ENCODE measurements around the gene TMPRSS3.

Gene TMPRSS3

GRCh38 chr21:42373196-42373907 is 22.5 kb downstream of the TMPRSS3 start:
- Histone ChIP-seq H3K27me3 (ENCODE audit: control insufficient read depth, insufficient read depth, low read length) (peaks cover 5% of the 10 kb centered on the region; the same call in 1 of the 2 replicates), H3K4me1 (ENCODE audit: control insufficient read depth, insufficient read depth, low read length) (no peaks in the 10 kb centered on the region), H3K4me3 (ENCODE audit: low read depth, low read length) (no peak overlapping the region), H3K36me3 (ENCODE audit: control insufficient read depth, insufficient read depth, low read length) (no peaks in the 10 kb centered on the region), H3K9me3 (ENCODE audit: control insufficient read depth, insufficient read depth, low read length) (no peaks in the 10 kb centered on the region), H3K9ac (ENCODE audit: low read depth, low read length) (no peak overlapping the region), H3K27ac (ENCODE audit: low read depth, low read length) (no peak overlapping the region)

- Histone ChIP-seq H3K4me1 (ENCODE audit: control insufficient read depth, insufficient read depth, low read length) (no peaks in the 10 kb centered on the region), H3K27ac (ENCODE audit: low read depth, low read length) (no peak overlapping the region), H3K9me3 (ENCODE audit: control insufficient read depth, insufficient read depth, low read length) (no peaks in the 10 kb centered on the region), H3K27me3 (ENCODE audit: control insufficient read depth, insufficient read depth, low read length) (peaks cover 5% of the 10 kb centered on the region; the same call in 1 of the 2 replicates), H3K9ac (ENCODE audit: low read depth, low read length) (no peak overlapping the region), H3K4me3 (ENCODE audit: low read depth, low read length) (no peak overlapping the region), H3K36me3 (ENCODE audit: control insufficient read depth, insufficient read depth, low read length) (no peaks in the 10 kb centered on the region)
These were observed 24.8 kb downstream of the TMPRSS3 start for GRCh38 chr21:42370894-42371654.

DNA sequence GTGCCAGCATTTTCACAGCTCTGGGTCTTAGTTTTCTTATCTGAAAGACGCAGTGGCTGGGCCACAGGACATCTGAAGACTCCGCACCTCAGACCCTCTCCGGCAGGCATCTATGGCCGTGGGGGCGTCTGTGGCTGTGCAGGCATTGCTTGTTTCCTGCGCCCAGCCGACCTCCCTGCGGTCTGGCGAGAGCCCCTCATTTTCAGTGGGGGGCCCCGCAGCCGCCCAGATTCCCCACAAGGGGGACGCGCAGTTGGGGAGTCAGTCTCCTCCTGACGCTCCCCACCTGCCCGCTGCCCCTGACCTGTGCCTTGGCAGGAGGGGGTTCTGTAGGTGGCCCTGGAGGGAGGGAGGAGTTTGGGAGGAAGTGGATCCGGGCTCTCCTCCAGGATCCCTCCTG is 26.0 kb downstream of the TMPRSS3 start:
- no peaks in the 10 kb centered on the region for H3K4me1 ChIP-seq (ENCODE audit: control insufficient read depth, insufficient read depth, low read length)
- no peak overlapping the region for H3K9ac ChIP-seq (ENCODE audit: low read depth, low read length)
- peaks cover 5% of the 10 kb centered on the region; the same call in 1 of the 2 replicates for H3K27me3 ChIP-seq (ENCODE audit: control insufficient read depth, insufficient read depth, low read length)
- no peak overlapping the region for H3K4me3 ChIP-seq (ENCODE audit: low read depth, low read length)
- H3K36me3 ChIP-seq (ENCODE audit: control insufficient read depth, insufficient read depth, low read length): no peaks in the 10 kb centered on the region
- H3K27ac ChIP-seq (ENCODE audit: low read depth, low read length): no peak overlapping the region
- H3K9me3 ChIP-seq (ENCODE audit: control insufficient read depth, insufficient read depth, low read length): no peaks in the 10 kb centered on the region

- no peak overlapping the region for H3K4me3 ChIP-seq (ENCODE audit: low read depth, low read length)
- H3K27ac ChIP-seq (ENCODE audit: low read depth, low read length): no peak overlapping the region
- no peak overlapping the region for H3K9ac ChIP-seq (ENCODE audit: low read depth, low read length)
- H3K9me3 ChIP-seq (ENCODE audit: control insufficient read depth, insufficient read depth, low read length): no peaks in the 10 kb centered on the region
- H3K36me3 ChIP-seq (ENCODE audit: control insufficient read depth, insufficient read depth, low read length): no peaks in the 10 kb centered on the region
- no peaks in the 10 kb centered on the region for H3K4me1 ChIP-seq (ENCODE audit: control insufficient read depth, insufficient read depth, low read length)
- H3K27me3 ChIP-seq (ENCODE audit: control insufficient read depth, insufficient read depth, low read length): no peaks in the 10 kb centered on the region
These were observed 28.3 kb downstream of the TMPRSS3 start for GRCh38 chr21:42367367-42368165.

GRCh38 chr21:42366292-42367010 is 29.4 kb downstream of the TMPRSS3 start, which contains the start of gene TFF1:
Gene TFF1, minus strand, starts transcription at chr21:42366535. Its CDS starts 40 bp downstream, at chr21:42366495.
- no peak within 1 kb of the TSS for H3K27ac ChIP-seq (ENCODE audit: low read depth, low read length)
- H3K4me1 ChIP-seq (ENCODE audit: control insufficient read depth, insufficient read depth, low read length): no peaks in the 10 kb centered on the region
- H3K27me3 ChIP-seq (ENCODE audit: control insufficient read depth, insufficient read depth, low read length): no peaks in the 10 kb centered on the region
- H3K4me3 ChIP-seq (ENCODE audit: low read depth, low read length): no peak within 1 kb of the TSS
- no peaks in the 10 kb centered on the region for H3K9me3 ChIP-seq (ENCODE audit: control insufficient read depth, insufficient read depth, low read length)
- no peak within 1 kb of the TSS for H3K9ac ChIP-seq (ENCODE audit: low read depth, low read length)
- H3K36me3 ChIP-seq (ENCODE audit: control insufficient read depth, insufficient read depth, low read length): no peaks in the 10 kb centered on the region

DNA sequence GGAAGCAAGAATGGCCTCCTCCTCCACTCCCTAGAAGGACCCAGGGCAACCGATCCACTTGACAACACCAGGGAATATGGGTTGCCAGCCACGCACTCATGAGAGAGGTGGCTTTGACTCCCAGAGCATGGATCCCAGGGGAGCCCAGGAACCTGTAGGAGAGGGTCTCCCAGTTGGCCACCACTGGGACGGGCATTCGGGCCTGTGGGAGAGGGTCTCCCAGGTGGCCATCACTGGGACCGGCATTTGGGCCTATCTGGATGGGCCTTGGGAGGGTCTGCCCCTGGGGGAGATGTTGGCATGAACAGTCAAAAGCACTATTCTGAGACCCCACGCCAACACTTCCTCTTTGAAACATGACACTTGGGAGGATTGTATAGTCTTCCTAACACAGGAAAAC is 30.1 kb downstream of the TMPRSS3 start:
- Histone ChIP-seq H3K27ac (ENCODE audit: low read depth, low read length) (no peak overlapping the region), H3K4me3 (ENCODE audit: low read depth, low read length) (no peak overlapping the region), H3K27me3 (ENCODE audit: control insufficient read depth, insufficient read depth, low read length) (no peaks in the 10 kb centered on the region), H3K36me3 (ENCODE audit: control insufficient read depth, insufficient read depth, low read length) (no peaks in the 10 kb centered on the region), H3K9me3 (ENCODE audit: control insufficient read depth, insufficient read depth, low read length) (no peaks in the 10 kb centered on the region), H3K4me1 (ENCODE audit: control insufficient read depth, insufficient read depth, low read length) (no peaks in the 10 kb centered on the region), H3K9ac (ENCODE audit: low read depth, low read length) (no peak overlapping the region)

DNA sequence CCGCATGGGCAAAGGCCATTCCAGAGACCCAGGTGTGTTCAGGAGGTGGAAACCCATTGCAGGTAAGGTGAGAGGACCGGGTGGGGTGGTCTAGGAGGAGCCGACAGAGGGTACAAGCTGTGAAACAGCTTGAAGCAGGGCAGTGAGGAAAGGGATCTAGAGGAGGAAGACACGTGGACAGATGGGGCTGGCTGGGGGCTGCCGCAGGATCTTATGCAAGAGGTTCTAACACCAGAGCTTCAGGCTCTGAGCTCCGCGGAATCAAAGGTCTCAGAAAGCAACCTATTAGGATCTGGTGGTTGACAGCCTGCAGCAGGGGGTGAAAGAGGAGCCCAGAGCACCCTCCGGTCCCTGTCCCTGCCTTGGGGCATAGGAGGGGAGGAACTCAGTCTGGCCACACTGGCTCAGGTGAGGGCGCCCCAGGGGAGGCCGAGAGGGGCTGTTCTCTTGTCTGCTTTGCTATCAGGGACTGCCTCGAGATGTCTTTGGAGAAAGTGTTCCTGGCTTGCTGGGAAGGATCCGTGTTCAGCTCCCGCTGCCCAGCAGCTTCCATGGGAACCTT is 31.5 kb downstream of the TMPRSS3 start:
- Histone ChIP-seq H3K27me3 (ENCODE audit: control insufficient read depth, insufficient read depth, low read length) (no peaks in the 10 kb centered on the region), H3K4me3 (ENCODE audit: low read depth, low read length) (no peak overlapping the region), H3K9me3 (ENCODE audit: control insufficient read depth, insufficient read depth, low read length) (peaks cover 7% of the 10 kb centered on the region; the same call in 1 of the 2 replicates), H3K9ac (ENCODE audit: low read depth, low read length) (no peak overlapping the region), H3K27ac (ENCODE audit: low read depth, low read length) (no peak overlapping the region), H3K36me3 (ENCODE audit: control insufficient read depth, insufficient read depth, low read length) (no peaks in the 10 kb centered on the region), H3K4me1 (ENCODE audit: control insufficient read depth, insufficient read depth, low read length) (no peaks in the 10 kb centered on the region)

DNA sequence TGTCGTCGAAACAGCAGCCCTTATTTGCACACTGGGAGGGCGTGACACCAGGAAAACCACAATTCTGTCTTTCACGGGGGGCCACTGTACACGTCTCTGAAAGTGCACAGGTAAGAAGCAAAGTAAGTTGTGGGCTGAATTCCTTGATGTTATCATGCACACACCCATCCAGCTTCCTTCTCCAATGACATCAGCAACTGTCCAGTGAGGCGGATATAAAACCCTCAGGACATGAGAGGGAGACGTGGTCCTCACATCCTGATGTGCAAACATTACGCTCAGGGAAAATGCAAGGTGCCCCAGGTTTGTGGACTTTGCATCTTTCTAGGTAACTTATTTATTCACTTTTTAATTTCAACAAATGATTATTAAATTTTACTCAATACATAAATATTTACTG is 32.5 kb downstream of the TMPRSS3 start:
- Histone ChIP-seq H3K4me3 (ENCODE audit: low read depth, low read length) (no peak overlapping the region), H3K4me1 (ENCODE audit: control insufficient read depth, insufficient read depth, low read length) (no peaks in the 10 kb centered on the region), H3K27me3 (ENCODE audit: control insufficient read depth, insufficient read depth, low read length) (no peaks in the 10 kb centered on the region), H3K9ac (ENCODE audit: low read depth, low read length) (no peak overlapping the region), H3K9me3 (ENCODE audit: control insufficient read depth, insufficient read depth, low read length) (peaks cover 7% of the 10 kb centered on the region; the same call in 1 of the 2 replicates), H3K36me3 (ENCODE audit: control insufficient read depth, insufficient read depth, low read length) (no peaks in the 10 kb centered on the region), H3K27ac (ENCODE audit: low read depth, low read length) (no peak overlapping the region)

GRCh38 chr21:42362700-42363099 is 33.2 kb downstream of the TMPRSS3 start:
- Histone ChIP-seq H3K4me1 (ENCODE audit: control insufficient read depth, insufficient read depth, low read length) (no peaks in the 10 kb centered on the region), H3K9me3 (ENCODE audit: control insufficient read depth, insufficient read depth, low read length) (peaks cover 7% of the 10 kb centered on the region; the same call in 1 of the 2 replicates), H3K27me3 (ENCODE audit: control insufficient read depth, insufficient read depth, low read length) (no peaks in the 10 kb centered on the region), H3K9ac (ENCODE audit: low read depth, low read length) (no peak overlapping the region), H3K36me3 (ENCODE audit: control insufficient read depth, insufficient read depth, low read length) (no peaks in the 10 kb centered on the region), H3K27ac (ENCODE audit: low read depth, low read length) (no peak overlapping the region), H3K4me3 (ENCODE audit: low read depth, low read length) (no peak overlapping the region)

- no peaks in the 10 kb centered on the region for H3K4me1 ChIP-seq (ENCODE audit: control insufficient read depth, insufficient read depth, low read length)
- no peaks in the 10 kb centered on the region for H3K27me3 ChIP-seq (ENCODE audit: control insufficient read depth, insufficient read depth, low read length)
- H3K27ac ChIP-seq (ENCODE audit: low read depth, low read length): no peak overlapping the region
- no peaks in the 10 kb centered on the region for H3K36me3 ChIP-seq (ENCODE audit: control insufficient read depth, insufficient read depth, low read length)
- no peak overlapping the region for H3K4me3 ChIP-seq (ENCODE audit: low read depth, low read length)
- H3K9ac ChIP-seq (ENCODE audit: low read depth, low read length): no peak overlapping the region
- H3K9me3 ChIP-seq (ENCODE audit: control insufficient read depth, insufficient read depth, low read length): peaks cover 7% of the 10 kb centered on the region; the same call in 1 of the 2 replicates
These were observed 33.7 kb downstream of the TMPRSS3 start for GRCh38 chr21:42362198-42362597.

All from HUES48 (cell line).